ENCODE data around the gene COL4A6. TPM values are rescaled to one million over a fixed set of nuclear protein-coding genes. Genes with fewer than 3 reads are reported as not detected.

The COL4A6 gene
- total RNA-seq, 1 donor from 2014 or later, result 1.8 TPM

- TF ChIP-seq, protein P1, sequence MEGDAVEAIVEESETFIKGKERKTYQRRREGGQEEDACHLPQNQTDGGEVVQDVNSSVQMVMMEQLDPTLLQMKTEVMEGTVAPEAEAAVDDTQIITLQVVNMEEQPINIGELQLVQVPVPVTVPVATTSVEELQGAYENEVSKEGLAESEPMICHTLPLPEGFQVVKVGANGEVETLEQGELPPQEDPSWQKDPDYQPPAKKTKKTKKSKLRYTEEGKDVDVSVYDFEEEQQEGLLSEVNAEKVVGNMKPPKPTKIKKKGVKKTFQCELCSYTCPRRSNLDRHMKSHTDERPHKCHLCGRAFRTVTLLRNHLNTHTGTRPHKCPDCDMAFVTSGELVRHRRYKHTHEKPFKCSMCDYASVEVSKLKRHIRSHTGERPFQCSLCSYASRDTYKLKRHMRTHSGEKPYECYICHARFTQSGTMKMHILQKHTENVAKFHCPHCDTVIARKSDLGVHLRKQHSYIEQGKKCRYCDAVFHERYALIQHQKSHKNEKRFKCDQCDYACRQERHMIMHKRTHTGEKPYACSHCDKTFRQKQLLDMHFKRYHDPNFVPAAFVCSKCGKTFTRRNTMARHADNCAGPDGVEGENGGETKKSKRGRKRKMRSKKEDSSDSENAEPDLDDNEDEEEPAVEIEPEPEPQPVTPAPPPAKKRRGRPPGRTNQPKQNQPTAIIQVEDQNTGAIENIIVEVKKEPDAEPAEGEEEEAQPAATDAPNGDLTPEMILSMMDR (IDR thresholded peaks at IDR 0.05), result no peak
- ATAC-seq (no peak), DNase-seq (no peak)
- H3K4me1 ChIP-seq, result no peaks in the 10 kb centered on the region
- no peaks in the 10 kb centered on the region for H3K27me3 ChIP-seq
- intact Hi-C loops (cut with DNase I), result no loop called here
- H3K36me3 ChIP-seq, result no peaks in the 10 kb centered on the region
- H3K9me3 ChIP-seq, result no peaks in the 10 kb centered on the region
- H3K4me3 ChIP-seq, result no peak overlapping the region
- H3K27ac ChIP-seq, result no peak overlapping the region
These were observed 114.5 kb downstream of the COL4A6 start for GRCh38 chrX:108323751-108324150.

DNA sequence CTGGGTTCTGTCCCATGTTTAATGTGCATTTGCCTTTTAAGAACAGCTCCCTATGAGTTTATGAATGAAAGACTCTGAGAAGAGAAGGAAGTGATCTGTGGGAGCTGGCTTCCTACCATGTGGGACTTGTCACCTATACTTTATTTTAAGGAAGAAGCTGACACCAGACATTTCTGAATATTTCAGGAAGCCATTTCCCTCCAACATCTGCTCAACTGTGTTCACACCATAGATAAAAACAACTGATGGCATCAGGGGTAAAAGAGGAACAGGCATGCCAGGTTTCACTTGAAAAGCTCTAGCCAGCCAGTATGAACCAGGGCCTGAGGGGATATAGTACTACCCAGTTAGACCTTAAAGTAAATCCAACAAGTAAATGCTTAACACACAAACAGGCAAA is 116.0 kb downstream of the COL4A6 start:
- H3K36me3 ChIP-seq, result no peaks in the 10 kb centered on the region

GRCh38 chrX:108316456-108316855 is 121.8 kb downstream of the COL4A6 start:
- no peak overlapping the region for H3K4me3 ChIP-seq
- TF ChIP-seq, protein P1 (IDR thresholded peaks at IDR 0.05), result no peak
- no peaks in the 10 kb centered on the region for H3K36me3 ChIP-seq
- H3K9me3 ChIP-seq, result no peaks in the 10 kb centered on the region
- no peak for ATAC-seq
- H3K27me3 ChIP-seq, result no peaks in the 10 kb centered on the region
- no peak for DNase-seq
- H3K27ac ChIP-seq, result no peak overlapping the region
- intact Hi-C loops (cut with DNase I), result no loop called here
- no peaks in the 10 kb centered on the region for H3K4me1 ChIP-seq

More for the DNA sequence above, 116.0 kb downstream of the COL4A6 start:
- H3K27ac ChIP-seq, result no peak overlapping the region
- intact Hi-C loops (cut with DNase I), result no loop called here
- DNase-seq (no peak), ATAC-seq (no peak)
- H3K4me3 ChIP-seq, result no peak overlapping the region
- no peaks in the 10 kb centered on the region for H3K9me3 ChIP-seq
- TF ChIP-seq, protein P1 (IDR thresholded peaks at IDR 0.05), result no peak
- no peaks in the 10 kb centered on the region for H3K4me1 ChIP-seq
- H3K27me3 ChIP-seq, result no peaks in the 10 kb centered on the region

GRCh38 chrX:108313669-108314068 is 124.6 kb downstream of the COL4A6 start:
- TF ChIP-seq, protein P1 (IDR thresholded peaks at IDR 0.05), result no peak
- H3K9me3 ChIP-seq, result no peaks in the 10 kb centered on the region
- no peak for ATAC-seq

GRCh38 chrX:108312957-108313356 is 125.3 kb downstream of the COL4A6 start:
- Histone ChIP-seq H3K27me3 (no peaks in the 10 kb centered on the region), H3K36me3 (no peaks in the 10 kb centered on the region), H3K27ac (no peak overlapping the region), H3K9me3 (no peaks in the 10 kb centered on the region), H3K4me3 (no peak overlapping the region), H3K4me1 (no peaks in the 10 kb centered on the region)
- TF ChIP-seq, protein P1 (IDR thresholded peaks at IDR 0.05), result no peak
- intact Hi-C loops (cut with DNase I), result no loop called here
- DNase-seq (no peak), ATAC-seq (peak; percentile 14)

More at GRCh38 chrX:108313669-108314068, 124.6 kb downstream of the COL4A6 start:
- Histone ChIP-seq H3K27ac (no peak overlapping the region), H3K36me3 (no peaks in the 10 kb centered on the region), H3K4me1 (no peaks in the 10 kb centered on the region), H3K27me3 (no peaks in the 10 kb centered on the region), H3K4me3 (no peak overlapping the region)
- DNase-seq, result no peak
- intact Hi-C loops (cut with DNase I), result no loop called here

DNA sequence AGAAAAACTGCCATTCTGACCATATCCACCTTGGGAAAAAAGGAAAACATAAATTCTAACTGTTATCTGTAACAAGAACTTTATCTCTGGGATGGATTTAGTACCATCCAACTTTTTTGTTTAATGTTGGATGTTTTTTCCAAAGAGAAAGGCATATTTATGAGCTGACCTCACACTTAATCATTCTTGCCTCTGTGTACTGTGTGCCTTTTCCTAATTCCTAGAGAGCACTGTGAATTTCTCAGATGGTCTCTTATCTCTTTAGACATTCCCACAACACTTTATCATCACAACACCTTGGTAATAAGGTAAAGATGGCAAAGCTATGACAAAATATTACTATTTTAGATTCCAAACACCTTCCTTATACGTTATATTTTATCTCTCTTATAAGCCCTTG is 126.2 kb downstream of the COL4A6 start:
- intact Hi-C loops (cut with DNase I), result no loop called here
- H3K4me1 ChIP-seq, result no peaks in the 10 kb centered on the region

More for the DNA sequence above, 126.2 kb downstream of the COL4A6 start:
- DNase-seq, result no peak
- H3K4me3 ChIP-seq, result no peak overlapping the region
- TF ChIP-seq, protein P1 (IDR thresholded peaks at IDR 0.05), result no peak
- H3K27me3 ChIP-seq, result no peaks in the 10 kb centered on the region
- H3K36me3 ChIP-seq, result no peaks in the 10 kb centered on the region
- H3K27ac ChIP-seq, result no peak overlapping the region
- H3K9me3 ChIP-seq, result no peaks in the 10 kb centered on the region
- ATAC-seq, result no peak

All from upper lobe of right lung (tissue), 1 donor.